GM18511 (cell line): ENCODE measurements around the gene TFCP2L1.

Experiments used
- ATAC-seq: cut with Tn5 transposase; IDR thresholded peaks from one replicate; pipeline ENCODE4 v1.9.1; 2021; ENCODE audit warnings: mild to moderate bottlenecking, moderate library complexity; ENCODE audit not compliant: unreplicated experiment

TFCP2L1 gene

GRCh38 chr2:121200011-121200347 lies 85.0 kb downstream of the TFCP2L1 start:
- ATAC-seq: no peak

GRCh38 chr2:121199281-121200010 lies 85.6 kb downstream of the TFCP2L1 start:
- ATAC-seq: no peak

- ATAC-seq: no peak
Measured at GRCh38 chr2:121197369-121198091, 87.5 kb downstream of the TFCP2L1 start.

- no peak for ATAC-seq
Measured at GRCh38 chr2:121196849-121197155, 88.2 kb downstream of the TFCP2L1 start.

GRCh38 chr2:121196132-121196848 lies 88.7 kb downstream of the TFCP2L1 start:
- no peak for ATAC-seq

- no peak for ATAC-seq
Measured at GRCh38 chr2:121195036-121195435, 90.0 kb downstream of the TFCP2L1 start.

GRCh38 chr2:121194626-121195025 lies 90.4 kb downstream of the TFCP2L1 start:
- ATAC-seq: no peak

- no peak for ATAC-seq
Measured at GRCh38 chr2:121193185-121193584, 91.8 kb downstream of the TFCP2L1 start.

- no peak for ATAC-seq
Measured at GRCh38 chr2:121192576-121192975, 92.4 kb downstream of the TFCP2L1 start.

GRCh38 chr2:121191191-121192170 lies 93.5 kb downstream of the TFCP2L1 start:
- ATAC-seq: no peak

GRCh38 chr2:121189661-121190381 lies 95.2 kb downstream of the TFCP2L1 start:
- no peak for ATAC-seq

- ATAC-seq: no peak
Measured at GRCh38 chr2:121189011-121189410, 96.0 kb downstream of the TFCP2L1 start.

- no peak for ATAC-seq
Measured at GRCh38 chr2:121187982-121188411, 97.0 kb downstream of the TFCP2L1 start.

- ATAC-seq: no peak
Measured at GRCh38 chr2:121187351-121187981, 97.5 kb downstream of the TFCP2L1 start.

- ATAC-seq: no peak
Measured at GRCh38 chr2:121186261-121186660, 98.7 kb downstream of the TFCP2L1 start.

GRCh38 chr2:121185571-121186074 lies 99.4 kb downstream of the TFCP2L1 start:
- ATAC-seq: no peak

- no peak for ATAC-seq
Measured at GRCh38 chr2:121185111-121185510, 99.9 kb downstream of the TFCP2L1 start.

- ATAC-seq: no peak
Measured at GRCh38 chr2:121184248-121184862, 100.6 kb downstream of the TFCP2L1 start.

- no peak for ATAC-seq
Measured at GRCh38 chr2:121182520-121182919, 102.5 kb downstream of the TFCP2L1 start.
